ENCODE results near the gene CAND2.

The CAND2 gene

DNA sequence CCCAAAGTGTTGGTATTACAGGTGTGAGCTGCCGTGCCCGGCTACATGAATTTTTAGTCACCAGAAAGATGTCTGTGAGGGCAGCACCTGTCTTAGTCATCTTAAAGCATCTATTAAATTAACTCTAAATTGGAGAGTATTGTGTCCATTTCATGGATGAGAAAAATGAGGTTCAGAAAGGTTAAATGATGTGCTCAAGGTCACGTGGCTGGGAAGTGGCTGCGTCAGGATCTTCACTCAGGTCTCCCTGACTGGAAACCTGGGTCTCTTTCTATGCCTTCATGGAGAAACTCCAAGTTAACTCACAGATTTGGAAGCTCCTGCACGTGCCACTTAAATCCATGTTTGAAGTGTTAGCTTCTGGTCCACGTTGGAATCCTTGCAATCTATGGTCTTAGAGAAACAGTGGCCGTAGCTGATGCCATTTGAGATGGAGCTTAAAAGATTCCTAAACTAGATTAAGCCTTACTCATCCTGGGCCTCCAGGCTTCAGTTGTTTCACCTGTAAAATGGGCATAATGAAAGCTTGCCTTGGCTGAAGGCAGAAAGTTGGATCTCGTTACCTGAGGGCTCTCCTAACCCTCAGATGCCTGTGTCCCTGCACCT lies 32.2 kb upstream of the CAND2 start:
- Histone ChIP-seq H3K9me3 (ENCODE audit: insufficient read depth, low read length) (no peaks in the 10 kb centered on the region), H4K20me1 (ENCODE audit: insufficient read depth, low read length) (no peaks in the 10 kb centered on the region), H3K4me2 (ENCODE audit: low read length) (no peak overlapping the region), H3K4me1 (ENCODE audit: low read length) (no peaks in the 10 kb centered on the region), H2AFZ (ENCODE audit: low read depth, low read length) (no peak overlapping the region), H3K36me3 (replicated peaks; ENCODE audit: low read depth, low read length) (no peaks in the 10 kb centered on the region), H3K4me3 (ENCODE audit: low read length) (no peak overlapping the region), H3K9ac (ENCODE audit: low read length) (no peak overlapping the region), H3K27me3 (ENCODE audit: low read depth, low read length) (peaks cover 16% of the 10 kb centered on the region), H3K79me2 (ENCODE audit: low read length) (no peaks in the 10 kb centered on the region), H3K27ac (ENCODE audit: low read length) (no peak overlapping the region)
- TF ChIP-seq, protein P1, sequence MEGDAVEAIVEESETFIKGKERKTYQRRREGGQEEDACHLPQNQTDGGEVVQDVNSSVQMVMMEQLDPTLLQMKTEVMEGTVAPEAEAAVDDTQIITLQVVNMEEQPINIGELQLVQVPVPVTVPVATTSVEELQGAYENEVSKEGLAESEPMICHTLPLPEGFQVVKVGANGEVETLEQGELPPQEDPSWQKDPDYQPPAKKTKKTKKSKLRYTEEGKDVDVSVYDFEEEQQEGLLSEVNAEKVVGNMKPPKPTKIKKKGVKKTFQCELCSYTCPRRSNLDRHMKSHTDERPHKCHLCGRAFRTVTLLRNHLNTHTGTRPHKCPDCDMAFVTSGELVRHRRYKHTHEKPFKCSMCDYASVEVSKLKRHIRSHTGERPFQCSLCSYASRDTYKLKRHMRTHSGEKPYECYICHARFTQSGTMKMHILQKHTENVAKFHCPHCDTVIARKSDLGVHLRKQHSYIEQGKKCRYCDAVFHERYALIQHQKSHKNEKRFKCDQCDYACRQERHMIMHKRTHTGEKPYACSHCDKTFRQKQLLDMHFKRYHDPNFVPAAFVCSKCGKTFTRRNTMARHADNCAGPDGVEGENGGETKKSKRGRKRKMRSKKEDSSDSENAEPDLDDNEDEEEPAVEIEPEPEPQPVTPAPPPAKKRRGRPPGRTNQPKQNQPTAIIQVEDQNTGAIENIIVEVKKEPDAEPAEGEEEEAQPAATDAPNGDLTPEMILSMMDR (IDR thresholded peaks at IDR 0.05; ENCODE audit: low read depth, low read length), result no peak
- TF ChIP-seq EZH2phosphoT487 (IDR thresholded peaks at IDR 0.05; ENCODE audit: low read depth), result no peak

DNA sequence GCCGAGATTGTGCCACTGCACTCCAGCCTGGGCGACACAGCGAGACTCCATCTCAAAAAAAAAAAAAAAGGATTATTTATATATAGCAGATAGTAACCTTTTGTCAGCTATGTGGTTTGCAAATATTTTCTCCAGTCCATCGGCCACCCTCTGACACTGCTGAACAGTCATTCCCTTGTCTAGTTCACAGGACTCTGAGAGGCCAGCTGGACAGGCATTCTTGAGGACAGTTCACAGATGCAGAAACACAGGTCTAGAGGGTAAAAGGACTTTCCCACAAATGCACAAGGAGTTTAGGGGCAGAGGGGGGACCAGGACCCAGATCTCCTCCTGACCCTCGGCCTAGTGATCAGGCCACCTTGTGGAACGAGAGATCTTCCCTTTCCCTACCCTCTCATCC lies 29.9 kb upstream of the CAND2 start:
- Histone ChIP-seq H3K79me2 (ENCODE audit: low read length) (no peaks in the 10 kb centered on the region), H3K27ac (ENCODE audit: low read length) (no peak overlapping the region), H3K4me3 (ENCODE audit: low read length) (no peak overlapping the region), H3K4me1 (ENCODE audit: low read length) (no peaks in the 10 kb centered on the region), H3K9me3 (ENCODE audit: insufficient read depth, low read length) (no peaks in the 10 kb centered on the region), H3K4me2 (ENCODE audit: low read length) (no peak overlapping the region), H3K36me3 (replicated peaks; ENCODE audit: low read depth, low read length) (no peaks in the 10 kb centered on the region), H2AFZ (ENCODE audit: low read depth, low read length) (no peak overlapping the region), H4K20me1 (ENCODE audit: insufficient read depth, low read length) (no peaks in the 10 kb centered on the region), H3K27me3 (ENCODE audit: low read depth, low read length) (peaks cover 16% of the 10 kb centered on the region), H3K9ac (ENCODE audit: low read length) (no peak overlapping the region)
- TF ChIP-seq, protein P1 (IDR thresholded peaks at IDR 0.05; ENCODE audit: low read depth, low read length), result no peak
- TF ChIP-seq EZH2phosphoT487 (IDR thresholded peaks at IDR 0.05; ENCODE audit: low read depth), result no peak

DNA sequence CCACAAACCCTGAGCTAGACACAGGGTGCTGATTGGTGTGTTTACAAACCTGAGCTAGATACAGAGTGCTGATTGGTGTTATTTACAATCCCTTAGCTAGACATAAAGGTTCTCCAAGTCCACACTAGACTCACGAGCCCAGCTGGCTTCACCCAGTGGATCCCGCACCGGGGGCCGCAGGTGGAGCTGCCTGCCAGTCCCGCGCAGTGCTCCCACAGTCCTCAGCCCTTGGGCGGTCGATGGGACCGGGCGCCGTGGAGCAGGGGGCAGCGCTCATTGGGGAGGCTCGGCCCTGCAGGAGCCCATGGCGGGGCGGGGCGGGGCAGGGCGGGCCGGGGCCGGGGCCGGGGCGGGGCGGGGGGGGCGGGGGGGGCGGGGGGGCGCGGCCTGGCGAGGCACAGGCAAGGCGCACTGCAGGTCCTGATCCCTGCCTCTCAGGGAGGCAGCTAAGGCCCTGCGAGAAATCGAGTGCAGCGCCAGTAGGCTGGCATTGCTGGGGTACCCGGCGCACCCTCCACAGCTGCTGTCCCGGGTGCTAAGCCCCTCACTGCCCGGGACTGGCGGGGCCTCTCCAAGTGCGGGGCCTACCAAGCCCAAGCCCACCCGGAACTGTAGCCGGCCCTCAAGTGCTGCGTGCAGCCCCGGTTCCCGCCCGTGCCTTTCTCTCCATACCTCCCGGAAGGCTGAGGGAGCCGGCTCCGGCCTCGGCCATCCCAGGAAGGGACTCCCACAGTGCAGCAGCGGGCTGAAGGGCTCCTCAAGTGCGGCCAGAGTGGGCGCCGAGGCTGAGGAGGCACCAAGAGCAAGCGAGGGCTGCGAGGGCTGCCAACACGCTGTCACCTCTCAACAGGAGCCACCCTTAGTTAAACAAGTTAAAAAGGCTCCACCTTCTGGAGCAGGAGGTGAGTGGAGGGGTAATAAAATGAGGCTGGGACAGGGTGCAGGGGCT lies 27.6 kb upstream of the CAND2 start:
- H3K36me3 ChIP-seq (replicated peaks; ENCODE audit: low read depth, low read length), result no peaks in the 10 kb centered on the region
- no peak overlapping the region for H2AFZ ChIP-seq (ENCODE audit: low read depth, low read length)
- H3K79me2 ChIP-seq (ENCODE audit: low read length), result no peaks in the 10 kb centered on the region
- H3K9ac ChIP-seq (ENCODE audit: low read length), result no peak overlapping the region
- H3K4me3 ChIP-seq (ENCODE audit: low read length), result no peak overlapping the region
- peaks cover 10% of the 10 kb centered on the region for H3K4me1 ChIP-seq (ENCODE audit: low read length)
- H4K20me1 ChIP-seq (ENCODE audit: insufficient read depth, low read length), result no peaks in the 10 kb centered on the region
- no peak overlapping the region for H3K4me2 ChIP-seq (ENCODE audit: low read length)
- H3K27me3 ChIP-seq (ENCODE audit: low read depth, low read length), result peaks cover 8% of the 10 kb centered on the region
- H3K27ac ChIP-seq (ENCODE audit: low read length), result no peak overlapping the region
- no peak for TF ChIP-seq EZH2phosphoT487 (IDR thresholded peaks at IDR 0.05; ENCODE audit: low read depth)
- TF ChIP-seq, protein P1 (IDR thresholded peaks at IDR 0.05; ENCODE audit: low read depth, low read length), result no peak
- no peaks in the 10 kb centered on the region for H3K9me3 ChIP-seq (ENCODE audit: insufficient read depth, low read length)

DNA sequence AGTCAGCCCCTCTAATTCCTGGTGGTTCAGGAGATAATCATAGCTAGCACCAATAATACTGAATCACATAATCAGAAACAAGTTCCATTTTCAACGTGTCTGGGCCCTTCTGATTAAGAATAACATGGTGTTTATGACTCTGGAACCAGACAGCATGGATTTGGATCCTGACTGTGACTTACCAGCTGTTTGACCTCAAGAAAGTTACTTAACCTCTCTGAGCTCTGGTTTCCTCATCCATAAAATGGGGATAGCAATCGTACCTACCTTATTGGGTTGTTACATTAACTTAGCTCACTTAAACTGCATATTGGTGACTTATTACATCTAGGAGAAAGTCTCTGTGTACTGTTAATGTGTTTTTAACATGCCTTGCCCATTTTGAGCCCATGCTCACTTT lies 26.7 kb upstream of the CAND2 start:
- Histone ChIP-seq H3K4me1 (ENCODE audit: low read length) (peaks cover 10% of the 10 kb centered on the region), H3K4me2 (ENCODE audit: low read length) (no peak overlapping the region), H3K79me2 (ENCODE audit: low read length) (no peaks in the 10 kb centered on the region), H3K27me3 (ENCODE audit: low read depth, low read length) (peaks cover 7% of the 10 kb centered on the region; the same call in 1 of the 2 replicates), H3K4me3 (ENCODE audit: low read length) (no peak overlapping the region), H3K36me3 (replicated peaks; ENCODE audit: low read depth, low read length) (no peaks in the 10 kb centered on the region), H3K9me3 (ENCODE audit: insufficient read depth, low read length) (no peaks in the 10 kb centered on the region), H3K9ac (ENCODE audit: low read length) (no peak overlapping the region), H3K27ac (ENCODE audit: low read length) (no peak overlapping the region), H4K20me1 (ENCODE audit: insufficient read depth, low read length) (no peaks in the 10 kb centered on the region), H2AFZ (ENCODE audit: low read depth, low read length) (no peak overlapping the region)
- TF ChIP-seq, protein P1 (IDR thresholded peaks at IDR 0.05; ENCODE audit: low read depth, low read length), result no peak
- no peak for TF ChIP-seq EZH2phosphoT487 (IDR thresholded peaks at IDR 0.05; ENCODE audit: low read depth)

All from OCI-LY3 (cell line).